Measurements from ENCODE around the gene ZNF280C.

DNA sequence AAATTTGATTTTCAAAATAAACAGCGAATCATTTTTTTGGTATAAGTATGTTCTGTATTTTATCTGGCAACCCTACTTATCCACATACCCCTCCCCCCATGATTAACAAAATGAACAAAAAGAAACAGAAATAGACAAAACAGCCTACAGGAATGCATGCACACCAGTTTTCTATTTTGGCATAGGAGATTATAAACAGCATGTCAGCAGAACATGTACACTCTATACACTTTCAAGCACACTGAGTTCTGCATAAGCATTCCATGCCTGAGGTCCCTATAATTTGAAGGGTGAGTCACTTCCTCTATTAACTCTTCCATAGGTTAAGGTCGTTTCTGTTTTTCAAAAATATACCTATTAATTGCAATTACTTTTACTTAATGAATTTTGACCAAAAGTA lies 28.0 kb upstream of the ZNF280C start:
- TF ChIP-seq, protein P1, sequence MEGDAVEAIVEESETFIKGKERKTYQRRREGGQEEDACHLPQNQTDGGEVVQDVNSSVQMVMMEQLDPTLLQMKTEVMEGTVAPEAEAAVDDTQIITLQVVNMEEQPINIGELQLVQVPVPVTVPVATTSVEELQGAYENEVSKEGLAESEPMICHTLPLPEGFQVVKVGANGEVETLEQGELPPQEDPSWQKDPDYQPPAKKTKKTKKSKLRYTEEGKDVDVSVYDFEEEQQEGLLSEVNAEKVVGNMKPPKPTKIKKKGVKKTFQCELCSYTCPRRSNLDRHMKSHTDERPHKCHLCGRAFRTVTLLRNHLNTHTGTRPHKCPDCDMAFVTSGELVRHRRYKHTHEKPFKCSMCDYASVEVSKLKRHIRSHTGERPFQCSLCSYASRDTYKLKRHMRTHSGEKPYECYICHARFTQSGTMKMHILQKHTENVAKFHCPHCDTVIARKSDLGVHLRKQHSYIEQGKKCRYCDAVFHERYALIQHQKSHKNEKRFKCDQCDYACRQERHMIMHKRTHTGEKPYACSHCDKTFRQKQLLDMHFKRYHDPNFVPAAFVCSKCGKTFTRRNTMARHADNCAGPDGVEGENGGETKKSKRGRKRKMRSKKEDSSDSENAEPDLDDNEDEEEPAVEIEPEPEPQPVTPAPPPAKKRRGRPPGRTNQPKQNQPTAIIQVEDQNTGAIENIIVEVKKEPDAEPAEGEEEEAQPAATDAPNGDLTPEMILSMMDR (IDR thresholded peaks at IDR 0.05; ENCODE audit: low read depth, low read length), result no peak
- no peak for TF ChIP-seq POLR2A (IDR thresholded peaks at IDR 0.05; ENCODE audit: extremely low read depth, insufficient read length)
- TF ChIP-seq, protein P2, sequence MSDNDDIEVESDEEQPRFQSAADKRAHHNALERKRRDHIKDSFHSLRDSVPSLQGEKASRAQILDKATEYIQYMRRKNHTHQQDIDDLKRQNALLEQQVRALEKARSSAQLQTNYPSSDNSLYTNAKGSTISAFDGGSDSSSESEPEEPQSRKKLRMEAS (IDR thresholded peaks at IDR 0.05; ENCODE audit: low read depth, low read length), result no peak
- no peak for TF ChIP-seq MYC (IDR thresholded peaks at IDR 0.05; ENCODE audit: low read depth, low read length)

Measured in NB4 (cell line).